Head of caudate nucleus (tissue), 42 donors: ENCODE results near the gene DNASE1L2.
A peak's percentile ranks its signal among the peaks of the same experiment; 100 is the strongest.
"Not testable (repeated sequence)": the region's sequence is repeated elsewhere in the genome, so short reads cannot be mapped to it uniquely, and the experiment has no call there.

ENCODE experiments used
- DNase-seq, 42 donors: peaks; one replicate each; pipeline versions ENCODE4 v3.0.0 to v3.0.0-alpha.2; 2020 to 2021; ENCODE audit warnings: mixed read lengths in 7 of 42
- intact Hi-C: fragments of 100-400 bp; cut with DNase I; formaldehyde crosslinking; loops from one replicate; pipeline ENCODE4 v1.15.0; 2022

The DNASE1L2 gene

GRCh38 chr16:2199621-2200139 lies 36.6 kb upstream of the DNASE1L2 start:
- intact Hi-C loops = no loop called here
- no peak for DNase-seq

- intact Hi-C loops = no loop called here
- no peak for DNase-seq
Observed at GRCh38 chr16:2200313-2200712, 35.9 kb upstream of the DNASE1L2 start.

- DNase-seq = not testable (repeated sequence)
Observed at GRCh38 chr16:2203119-2203688, 33.0 kb upstream of the DNASE1L2 start.

GRCh38 chr16:2204416-2205103 lies 31.7 kb upstream of the DNASE1L2 start:
- intact Hi-C loops = no loop called here
- no peak for DNase-seq

More at GRCh38 chr16:2203119-2203688, 33.0 kb upstream of the DNASE1L2 start:
- intact Hi-C loops = not testable (repeated sequence)

- DNase-seq = peak; percentile 71 to 95 (median 89)
- intact Hi-C loops = no loop called here
Observed at GRCh38 chr16:2205104-2205966, 30.9 kb upstream of the DNASE1L2 start, which contains the start of gene MLST8. MLST8 (plus strand) TSS chr16:2205454; CDS start chr16:2206086, 632 bp downstream.

DNA sequence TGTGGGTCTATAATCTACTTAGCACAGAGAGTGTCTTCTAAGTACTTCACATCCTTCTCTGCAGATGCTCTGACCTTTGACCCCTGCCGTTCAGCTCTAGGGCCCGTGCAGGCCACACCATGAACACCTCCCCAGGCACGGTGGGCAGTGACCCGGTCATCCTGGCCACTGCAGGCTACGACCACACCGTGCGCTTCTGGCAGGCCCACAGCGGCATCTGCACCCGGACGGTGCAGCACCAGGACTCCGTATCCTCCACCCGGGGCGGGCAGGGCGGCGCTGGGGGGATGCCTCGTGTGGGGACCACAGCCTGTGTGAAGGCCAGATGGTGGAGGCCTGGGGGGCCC lies 30.3 kb upstream of the DNASE1L2 start:
- intact Hi-C loops = no loop called here
- DNase-seq = no peak

DNA sequence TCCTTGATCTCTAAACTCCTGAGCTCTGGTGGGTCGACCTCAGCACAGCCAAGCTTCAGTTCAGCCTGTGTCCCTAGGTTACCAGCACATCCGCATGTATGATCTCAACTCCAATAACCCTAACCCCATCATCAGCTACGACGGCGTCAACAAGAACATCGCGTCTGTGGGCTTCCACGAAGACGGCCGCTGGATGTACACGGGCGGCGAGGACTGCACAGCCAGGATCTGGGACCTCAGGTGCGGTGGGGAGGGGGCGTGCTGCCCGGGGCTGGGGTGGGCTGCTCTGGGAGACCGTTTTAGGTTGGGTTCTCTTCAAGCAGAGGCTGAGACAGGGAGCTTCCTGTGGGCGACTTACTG lies 29.8 kb upstream of the DNASE1L2 start:
- DNase-seq = no peak
- intact Hi-C loops = no loop called here

GRCh38 chr16:2206780-2207433 lies 29.3 kb upstream of the DNASE1L2 start:
- no peak for DNase-seq
- intact Hi-C loops = no loop called here

GRCh38 chr16:2207872-2208271 lies 28.4 kb upstream of the DNASE1L2 start:
- DNase-seq = no peak
- intact Hi-C loops = no loop called here

- intact Hi-C loops = no loop called here
- no peak for DNase-seq
Observed at GRCh38 chr16:2208308-2208707, 27.9 kb upstream of the DNASE1L2 start.

DNA sequence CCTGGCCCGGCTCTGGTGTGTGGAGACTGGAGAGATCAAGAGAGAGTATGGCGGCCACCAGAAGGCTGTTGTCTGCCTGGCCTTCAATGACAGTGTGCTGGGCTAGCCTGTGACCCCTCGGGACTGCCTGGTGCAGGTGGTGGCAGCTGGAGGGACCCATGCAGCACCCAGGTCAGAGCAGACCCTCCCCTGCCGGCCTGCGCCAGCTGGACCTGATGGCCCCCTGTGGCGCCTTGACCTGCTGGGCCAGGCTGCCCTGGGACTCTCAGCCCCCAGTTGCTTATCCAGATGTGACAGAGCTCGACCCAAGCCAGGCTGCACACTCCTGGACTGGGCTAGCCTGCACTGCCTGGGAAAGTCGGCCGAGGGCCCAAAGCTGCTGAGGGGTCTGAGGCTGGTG lies 27.5 kb upstream of the DNASE1L2 start:
- intact Hi-C loops = no loop called here
- no peak for DNase-seq

- DNase-seq = no peak
- intact Hi-C loops = no loop called here
Observed at GRCh38 chr16:2209258-2210008, 26.8 kb upstream of the DNASE1L2 start.

GRCh38 chr16:2210009-2210332 lies 26.3 kb upstream of the DNASE1L2 start:
- intact Hi-C loops = no loop called here
- no peak for DNase-seq

DNA sequence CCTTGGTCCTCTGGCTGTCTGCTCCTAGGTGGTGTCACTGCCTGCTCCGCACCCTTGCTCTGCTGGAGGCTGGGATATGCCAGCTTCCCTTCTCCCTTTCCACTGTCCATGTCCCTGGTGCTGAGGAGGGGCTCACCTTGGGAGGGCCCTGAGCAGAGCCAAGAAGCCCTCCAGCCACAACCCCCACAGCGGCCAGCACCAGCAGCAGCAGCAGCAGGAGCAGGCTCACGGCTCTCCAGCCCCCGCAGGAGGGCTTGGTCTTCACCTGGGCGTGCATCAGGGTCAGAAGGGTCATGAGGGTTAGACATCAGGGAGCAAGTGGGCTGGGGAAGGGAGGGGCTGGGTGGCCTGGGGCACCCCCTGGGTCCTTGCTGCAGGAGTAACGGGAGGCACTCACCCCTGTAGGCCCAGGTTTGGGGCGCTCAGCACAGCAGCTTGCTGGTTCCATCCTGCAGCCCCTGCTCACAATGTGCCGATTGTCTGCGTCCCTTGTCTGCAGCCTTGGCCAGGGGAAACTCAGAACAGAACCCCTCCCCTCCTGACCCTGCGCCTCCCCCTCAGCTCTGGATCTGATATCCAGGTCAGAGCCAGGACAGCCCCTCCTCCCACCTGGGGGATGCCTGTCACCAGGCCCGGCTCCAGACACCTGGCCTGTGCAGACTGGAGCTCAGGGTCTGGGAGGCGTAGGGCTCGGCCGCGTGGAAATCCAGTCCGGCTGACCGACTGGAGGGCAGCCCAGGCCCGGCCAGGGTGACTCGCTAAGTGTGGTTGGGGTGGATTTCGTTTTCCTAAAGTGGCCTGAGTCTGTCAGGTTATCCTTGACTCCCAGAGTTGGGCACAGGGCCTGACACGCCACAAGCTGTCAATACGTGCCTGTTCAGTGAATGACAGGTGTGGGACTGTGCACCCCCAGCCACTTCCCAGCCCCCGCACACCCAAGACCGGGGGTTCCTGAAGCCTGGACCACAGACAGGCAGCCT lies 25.6 kb upstream of the DNASE1L2 start, which contains the start of gene BRICD5:
BRICD5 (minus strand) TSS at position 478 of the 980 bp plus-strand sequence; CDS start at position 448, 30 bp downstream.
- intact Hi-C loops = no loop called here
- no peak for DNase-seq

GRCh38 chr16:2211923-2212347 lies 24.3 kb upstream of the DNASE1L2 start:
- no peak for DNase-seq
- intact Hi-C loops = no loop called here

DNA sequence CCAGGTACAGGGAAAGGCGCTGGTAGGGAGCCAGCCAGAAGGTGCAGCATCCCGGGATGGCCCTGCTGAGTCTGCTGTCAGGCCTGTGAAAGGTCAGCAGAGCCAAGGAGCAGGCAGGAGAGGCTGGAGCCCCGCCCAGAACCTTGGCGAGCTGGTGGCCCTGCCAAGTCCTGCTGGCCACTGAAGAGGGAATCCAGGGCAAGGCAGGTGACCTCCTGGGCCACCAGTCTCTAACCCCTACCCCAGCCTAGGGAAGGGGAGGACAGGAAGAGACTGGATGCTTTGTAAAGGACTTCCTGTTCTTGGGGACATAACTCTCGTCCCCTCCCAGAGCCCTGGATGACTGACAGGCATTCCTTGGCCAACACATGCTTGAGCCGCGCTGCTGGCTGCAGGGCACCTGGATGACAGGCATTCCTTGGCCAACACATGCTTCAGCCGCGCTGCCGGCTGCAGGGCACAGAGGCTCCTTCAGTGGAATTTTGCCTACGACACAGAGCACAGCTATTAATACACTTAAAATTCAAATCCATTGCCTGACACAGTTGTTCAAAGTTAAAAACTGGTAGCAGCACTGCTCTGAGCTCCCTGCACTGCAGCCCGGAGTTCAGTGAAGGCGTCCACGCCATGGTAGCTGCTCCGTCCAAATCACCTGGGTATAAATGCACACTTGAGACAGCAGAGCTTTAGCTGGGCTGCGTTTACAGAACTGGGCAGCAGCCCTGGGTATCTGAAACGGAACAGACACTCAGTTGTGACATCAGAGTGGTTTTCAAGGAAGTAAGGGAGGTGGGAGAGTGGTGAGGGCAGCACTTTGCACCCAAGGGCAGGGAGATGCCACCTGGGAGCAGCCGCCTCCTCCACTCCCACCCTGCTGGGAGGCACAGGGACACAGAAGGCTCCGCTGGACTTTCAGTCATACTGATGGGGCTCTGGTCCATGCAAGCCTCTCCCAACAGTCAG lies 23.6 kb upstream of the DNASE1L2 start:
- intact Hi-C loops = no loop called here
- DNase-seq = no peak
